Measurements from ENCODE around the gene RERE.

RERE gene

DNA sequence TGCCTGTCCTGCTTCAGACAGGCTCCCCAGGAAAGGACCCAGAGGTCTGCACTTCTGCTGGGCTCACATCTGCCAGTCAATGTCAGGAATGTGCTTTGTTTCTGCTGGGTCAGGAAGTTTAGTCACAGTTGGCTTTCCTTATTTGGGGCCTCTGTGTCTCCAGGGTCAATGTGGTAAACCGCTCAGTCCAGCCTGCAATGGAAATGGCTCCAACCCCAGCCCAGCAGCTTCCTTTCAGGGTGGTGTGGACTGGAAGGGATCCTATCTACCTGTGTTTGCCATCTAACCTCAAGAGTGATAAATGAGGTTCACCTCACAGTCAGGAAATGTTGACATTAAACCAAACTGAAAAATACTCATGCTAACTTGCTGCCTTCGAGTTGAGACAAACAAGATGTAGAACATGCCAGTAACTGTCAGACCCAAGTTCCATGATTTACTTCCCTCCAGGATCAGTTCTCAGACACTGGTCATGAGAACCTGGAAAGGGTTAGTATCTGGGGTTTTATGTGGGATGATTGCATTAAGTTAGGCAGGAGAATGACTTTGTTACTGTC, 40.8 kb upstream of the RERE start:
- H3K4me3 ChIP-seq (ENCODE audit: insufficient read depth, low read depth, low read length), result no peak overlapping the region
- 86 to 95% methylated on average over 2 of the region's 2 CpGs for WGBS, 2 experiments
- peaks cover 41% of the 10 kb centered on the region for H3K36me3 ChIP-seq (ENCODE audit: control insufficient read depth, insufficient read depth, low read length)
- no peaks in the 10 kb centered on the region for H3K27me3 ChIP-seq (ENCODE audit: control insufficient read depth, insufficient read depth, low read length, poor library complexity, severe bottlenecking)
- no peaks in the 10 kb centered on the region for H3K4me1 ChIP-seq (ENCODE audit: control insufficient read depth, insufficient read depth, low read length)
- H3K27ac ChIP-seq (ENCODE audit: insufficient read depth, low read depth, low read length, poor library complexity, severe bottlenecking), result peak overlapping the region; percentile 40
- no peaks in the 10 kb centered on the region for H3K9me3 ChIP-seq (ENCODE audit: control insufficient read depth, low read length)

DNA sequence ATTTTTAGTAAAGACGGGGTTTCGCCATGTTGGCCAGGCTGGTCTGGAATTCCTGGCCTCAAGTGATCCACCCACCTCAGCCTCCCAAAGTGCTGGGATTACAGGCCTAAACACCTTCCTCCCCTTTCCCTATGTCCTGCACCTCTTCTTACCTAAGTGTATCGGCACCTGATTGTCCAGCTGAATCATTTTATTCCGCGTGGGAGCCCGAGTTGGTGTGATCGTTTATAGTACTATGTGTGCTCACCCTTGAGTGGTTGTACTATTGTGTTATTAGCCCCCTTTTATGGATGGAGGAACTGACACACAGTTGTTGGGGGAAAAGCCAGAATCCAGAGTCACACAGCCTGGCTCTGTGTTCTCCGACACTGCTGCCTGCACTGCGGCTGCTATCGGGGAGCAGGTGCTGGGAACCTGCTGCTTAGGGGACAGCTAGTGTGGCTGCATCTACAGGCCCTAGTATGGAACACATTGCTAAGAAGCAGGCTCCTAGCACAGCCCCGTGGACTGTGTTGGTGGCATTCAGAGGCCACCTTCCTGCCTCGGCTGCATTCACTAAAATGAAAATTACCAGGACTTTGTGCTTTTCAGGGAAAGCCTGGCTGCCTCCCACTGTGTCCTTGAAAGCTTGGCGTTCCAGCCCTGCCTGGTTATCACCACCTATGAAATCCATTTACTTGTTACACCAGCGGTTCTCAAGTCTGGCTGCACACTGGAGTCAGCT, 39.4 kb upstream of the RERE start:
- no peak overlapping the region for H3K4me3 ChIP-seq (ENCODE audit: insufficient read depth, low read depth, low read length)
- WGBS, 2 experiments, result 93 to 95% methylated on average over 14 of the region's 14 CpGs
- H3K36me3 ChIP-seq (ENCODE audit: control insufficient read depth, insufficient read depth, low read length), result peaks cover 28% of the 10 kb centered on the region
- H3K9me3 ChIP-seq (ENCODE audit: control insufficient read depth, low read length), result no peaks in the 10 kb centered on the region
- no peaks in the 10 kb centered on the region for H3K4me1 ChIP-seq (ENCODE audit: control insufficient read depth, insufficient read depth, low read length)
- H3K27me3 ChIP-seq (ENCODE audit: control insufficient read depth, insufficient read depth, low read length, poor library complexity, severe bottlenecking), result no peaks in the 10 kb centered on the region
- peak overlapping the region; percentile 17 for H3K27ac ChIP-seq (ENCODE audit: insufficient read depth, low read depth, low read length, poor library complexity, severe bottlenecking)

DNA sequence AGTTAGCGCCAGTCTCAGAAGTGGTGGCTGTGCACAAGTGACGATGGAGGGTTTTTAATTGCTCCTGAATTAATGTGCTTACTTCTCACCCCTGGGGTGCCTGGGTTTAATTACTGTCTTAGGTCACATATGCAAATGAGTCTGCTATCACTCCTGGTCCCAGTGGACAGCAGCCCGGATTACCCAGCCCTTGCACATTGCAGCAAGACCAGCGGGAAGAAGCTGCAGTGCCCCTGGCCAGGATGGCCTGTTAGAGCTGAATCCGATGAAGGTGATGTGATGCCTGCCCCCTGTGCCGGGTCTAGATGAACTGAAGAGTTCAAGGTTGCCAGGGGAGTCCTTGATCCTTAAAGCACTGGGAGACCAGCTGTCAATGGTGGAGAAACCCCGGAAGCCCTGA, 36.8 kb upstream of the RERE start:
- no peaks in the 10 kb centered on the region for H3K27me3 ChIP-seq (ENCODE audit: control insufficient read depth, insufficient read depth, low read length, poor library complexity, severe bottlenecking)
- 92 to 95% methylated on average over 7 of the region's 7 CpGs for WGBS, 2 experiments
- H3K9me3 ChIP-seq (ENCODE audit: control insufficient read depth, low read length), result no peaks in the 10 kb centered on the region
- peaks cover 10% of the 10 kb centered on the region for H3K36me3 ChIP-seq (ENCODE audit: control insufficient read depth, insufficient read depth, low read length)
- H3K4me1 ChIP-seq (ENCODE audit: control insufficient read depth, insufficient read depth, low read length), result no peaks in the 10 kb centered on the region
- H3K4me3 ChIP-seq (ENCODE audit: insufficient read depth, low read depth, low read length), result no peak overlapping the region
- no peak overlapping the region for H3K27ac ChIP-seq (ENCODE audit: insufficient read depth, low read depth, low read length, poor library complexity, severe bottlenecking)

DNA sequence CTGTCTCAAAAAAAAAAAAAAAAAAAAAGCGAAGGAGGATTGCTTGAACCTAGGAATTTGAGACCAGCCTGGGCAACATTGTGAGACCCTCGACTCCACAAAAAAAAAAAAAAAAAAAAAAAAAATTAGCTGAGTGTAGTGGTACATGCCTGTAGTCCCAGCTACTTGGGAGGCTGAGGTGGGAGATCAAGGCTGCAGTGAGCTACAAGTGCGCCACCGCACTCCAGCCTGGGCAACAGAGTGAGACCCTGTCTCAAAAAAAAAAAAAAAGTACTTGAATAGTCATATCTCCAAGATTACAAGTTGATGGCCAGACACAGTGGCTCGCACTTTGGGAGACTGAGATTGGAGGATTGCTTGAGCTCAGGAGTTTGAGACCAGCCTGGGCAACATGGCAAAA, 33.6 kb upstream of the RERE start:
- H3K4me1 ChIP-seq (ENCODE audit: control insufficient read depth, insufficient read depth, low read length), result no peaks in the 10 kb centered on the region
- 91 to 97% methylated on average over 3 to 4 of the region's 5 CpGs for WGBS, 2 experiments
- H3K27ac ChIP-seq (ENCODE audit: insufficient read depth, low read depth, low read length, poor library complexity, severe bottlenecking), result no peak overlapping the region
- no peaks in the 10 kb centered on the region for H3K9me3 ChIP-seq (ENCODE audit: control insufficient read depth, low read length)
- no peak overlapping the region for H3K4me3 ChIP-seq (ENCODE audit: insufficient read depth, low read depth, low read length)
- no peaks in the 10 kb centered on the region for H3K27me3 ChIP-seq (ENCODE audit: control insufficient read depth, insufficient read depth, low read length, poor library complexity, severe bottlenecking)
- no peaks in the 10 kb centered on the region for H3K36me3 ChIP-seq (ENCODE audit: control insufficient read depth, insufficient read depth, low read length)

DNA sequence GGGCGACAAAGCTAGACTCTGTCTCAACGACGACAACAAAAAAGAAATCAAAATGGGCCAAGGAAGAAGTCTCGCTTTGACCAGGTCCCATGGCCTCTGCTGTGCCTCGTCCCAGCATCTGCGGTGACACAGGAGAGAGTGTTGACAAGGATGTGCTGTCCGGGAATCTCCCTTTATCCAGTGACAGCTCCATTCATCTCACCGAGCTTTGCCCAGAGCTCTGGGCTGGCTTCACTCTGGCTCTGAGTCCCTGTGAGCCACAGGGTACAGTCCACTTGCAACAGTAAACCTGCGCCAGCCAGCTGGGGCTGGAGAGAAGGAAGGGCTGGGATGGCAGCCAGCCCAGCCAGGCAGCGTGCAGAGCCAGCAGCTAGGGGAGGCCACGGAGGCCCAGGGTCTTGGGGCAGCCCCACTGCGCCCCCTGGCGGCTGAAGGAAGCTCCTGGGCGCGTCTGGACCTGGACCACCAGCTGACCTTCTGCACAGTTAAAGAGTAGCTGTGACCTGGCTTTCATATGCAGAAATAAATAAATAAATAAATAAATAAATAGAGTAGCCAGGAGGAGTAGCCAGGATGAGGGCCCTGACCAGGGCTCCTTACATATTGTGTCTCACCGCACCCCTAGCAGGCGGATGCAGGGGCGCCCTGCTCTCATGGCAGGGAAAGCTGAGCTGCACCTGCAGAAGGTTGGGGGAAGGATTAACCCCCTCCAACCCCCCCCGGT, 31.4 kb upstream of the RERE start:
- 52 to 54% methylated on average over 19 of the region's 19 CpGs for WGBS, 2 experiments
- no peak overlapping the region for H3K4me3 ChIP-seq (ENCODE audit: insufficient read depth, low read depth, low read length)
- H3K4me1 ChIP-seq (ENCODE audit: control insufficient read depth, insufficient read depth, low read length), result no peaks in the 10 kb centered on the region
- no peaks in the 10 kb centered on the region for H3K27me3 ChIP-seq (ENCODE audit: control insufficient read depth, insufficient read depth, low read length, poor library complexity, severe bottlenecking)
- H3K9me3 ChIP-seq (ENCODE audit: control insufficient read depth, low read length), result no peaks in the 10 kb centered on the region
- H3K27ac ChIP-seq (ENCODE audit: insufficient read depth, low read depth, low read length, poor library complexity, severe bottlenecking), result no peak overlapping the region
- H3K36me3 ChIP-seq (ENCODE audit: control insufficient read depth, insufficient read depth, low read length), result no peaks in the 10 kb centered on the region

DNA sequence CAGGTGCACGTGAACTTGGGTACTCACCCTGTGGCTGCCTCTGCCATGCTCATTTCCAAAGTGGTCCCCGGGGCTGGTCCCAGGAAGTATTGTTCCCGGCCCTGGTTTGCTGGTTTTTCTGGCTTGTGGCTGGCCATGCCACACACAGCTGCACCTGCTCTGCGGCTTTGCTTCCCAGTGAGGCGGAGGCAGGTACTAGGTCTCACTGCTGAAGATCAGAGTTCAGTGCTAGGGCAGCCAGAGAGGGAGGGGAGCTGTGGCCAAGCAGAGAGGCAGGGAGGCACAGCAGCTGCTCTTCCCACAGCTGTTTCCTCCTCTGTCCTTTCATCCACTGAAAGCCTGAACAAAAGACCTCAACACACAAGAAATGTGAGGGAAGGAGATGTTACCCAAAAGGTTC, 30.6 kb upstream of the RERE start:
- no peaks in the 10 kb centered on the region for H3K4me1 ChIP-seq (ENCODE audit: control insufficient read depth, insufficient read depth, low read length)

DNA sequence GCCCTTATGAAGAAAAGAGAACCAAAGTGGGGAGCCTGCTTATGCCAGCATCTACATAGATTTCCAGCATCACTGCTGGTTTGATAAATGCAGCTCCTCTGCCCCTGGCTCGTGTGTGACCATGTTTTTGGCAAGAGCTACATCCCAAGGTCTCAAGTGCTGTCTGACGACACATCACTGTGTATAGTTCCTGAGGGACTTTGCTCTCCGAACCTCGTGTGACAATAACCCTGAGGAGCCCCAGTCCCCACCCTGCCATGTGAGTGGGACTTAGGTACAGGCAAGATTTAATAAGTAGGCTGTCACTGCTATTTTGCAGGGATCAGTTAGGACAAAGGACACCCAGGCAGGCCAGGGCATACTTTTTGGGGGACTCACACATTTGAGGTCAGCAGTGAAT, 28.8 kb upstream of the RERE start:
- Histone ChIP-seq H3K4me1 (ENCODE audit: control insufficient read depth, insufficient read depth, low read length) (no peaks in the 10 kb centered on the region), H3K27me3 (ENCODE audit: control insufficient read depth, insufficient read depth, low read length, poor library complexity, severe bottlenecking) (no peaks in the 10 kb centered on the region), H3K36me3 (ENCODE audit: control insufficient read depth, insufficient read depth, low read length) (no peaks in the 10 kb centered on the region), H3K27ac (ENCODE audit: insufficient read depth, low read depth, low read length, poor library complexity, severe bottlenecking) (no peak overlapping the region), H3K4me3 (ENCODE audit: insufficient read depth, low read depth, low read length) (no peak overlapping the region), H3K9me3 (ENCODE audit: control insufficient read depth, low read length) (no peaks in the 10 kb centered on the region)
- 92 to 93% methylated on average over 4 of the region's 4 CpGs for WGBS, 2 experiments

More for the DNA sequence above, 30.6 kb upstream of the RERE start:
- H3K27me3 ChIP-seq (ENCODE audit: control insufficient read depth, insufficient read depth, low read length, poor library complexity, severe bottlenecking), result no peaks in the 10 kb centered on the region
- H3K36me3 ChIP-seq (ENCODE audit: control insufficient read depth, insufficient read depth, low read length), result no peaks in the 10 kb centered on the region
- H3K27ac ChIP-seq (ENCODE audit: insufficient read depth, low read depth, low read length, poor library complexity, severe bottlenecking), result no peak overlapping the region
- 96% methylated on average over 5 of the region's 5 CpGs for WGBS, 2 experiments
- no peak overlapping the region for H3K4me3 ChIP-seq (ENCODE audit: insufficient read depth, low read depth, low read length)
- no peaks in the 10 kb centered on the region for H3K9me3 ChIP-seq (ENCODE audit: control insufficient read depth, low read length)

DNA sequence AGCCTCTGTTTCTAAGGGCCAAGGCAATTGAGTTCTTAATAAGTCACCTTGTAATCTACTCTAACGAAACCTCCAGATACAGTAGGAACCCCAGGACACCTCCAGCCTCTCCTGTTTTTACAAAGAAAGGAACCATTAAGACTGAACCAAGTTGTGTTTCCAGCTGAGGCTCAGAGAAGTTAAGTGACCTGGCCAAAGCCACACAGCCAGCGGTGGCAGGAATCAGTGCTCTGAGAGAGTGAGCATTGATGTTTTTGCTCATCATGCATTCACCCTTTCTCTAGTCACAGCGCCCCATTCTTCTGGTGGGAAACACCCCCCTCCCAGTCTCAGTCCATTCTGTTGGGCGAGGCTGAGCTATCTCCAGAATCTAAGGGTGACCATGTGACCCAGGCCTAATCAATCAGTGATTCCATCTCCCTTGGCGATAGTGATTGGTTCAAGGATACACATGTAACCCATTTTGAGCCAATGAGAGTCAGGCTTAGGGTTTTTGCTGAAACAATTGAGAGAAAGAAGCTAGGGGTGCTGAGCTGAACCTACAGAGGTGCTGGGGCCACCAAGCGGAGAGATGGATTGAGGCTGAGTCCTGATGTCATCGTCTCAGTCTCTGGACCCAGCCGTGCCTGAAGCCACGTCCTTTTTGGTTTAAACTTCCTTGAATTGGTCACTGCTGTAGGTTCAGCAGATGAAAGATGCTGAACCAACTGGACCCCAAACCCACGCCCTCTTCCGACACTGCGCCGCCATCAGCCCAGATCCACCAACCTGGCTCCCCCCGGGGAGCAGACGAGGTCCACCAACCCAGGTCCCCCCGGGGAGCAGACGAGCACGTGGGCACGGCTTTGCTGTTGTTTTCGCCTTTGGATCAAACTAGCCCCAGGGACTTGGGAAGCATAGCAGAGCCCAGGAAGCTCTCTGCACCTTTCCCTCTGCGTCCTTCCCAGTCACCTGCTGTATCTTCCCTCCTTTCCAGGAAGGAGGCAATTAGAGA, 28.0 kb upstream of the RERE start:
- no peaks in the 10 kb centered on the region for H3K4me1 ChIP-seq (ENCODE audit: control insufficient read depth, insufficient read depth, low read length)
- 90 to 92% methylated on average over 21 of the region's 21 CpGs for WGBS, 2 experiments
- H3K9me3 ChIP-seq (ENCODE audit: control insufficient read depth, low read length), result no peaks in the 10 kb centered on the region
- no peaks in the 10 kb centered on the region for H3K36me3 ChIP-seq (ENCODE audit: control insufficient read depth, insufficient read depth, low read length)
- no peak overlapping the region for H3K27ac ChIP-seq (ENCODE audit: insufficient read depth, low read depth, low read length, poor library complexity, severe bottlenecking)
- H3K27me3 ChIP-seq (ENCODE audit: control insufficient read depth, insufficient read depth, low read length, poor library complexity, severe bottlenecking), result no peaks in the 10 kb centered on the region
- no peak overlapping the region for H3K4me3 ChIP-seq (ENCODE audit: insufficient read depth, low read depth, low read length)

DNA sequence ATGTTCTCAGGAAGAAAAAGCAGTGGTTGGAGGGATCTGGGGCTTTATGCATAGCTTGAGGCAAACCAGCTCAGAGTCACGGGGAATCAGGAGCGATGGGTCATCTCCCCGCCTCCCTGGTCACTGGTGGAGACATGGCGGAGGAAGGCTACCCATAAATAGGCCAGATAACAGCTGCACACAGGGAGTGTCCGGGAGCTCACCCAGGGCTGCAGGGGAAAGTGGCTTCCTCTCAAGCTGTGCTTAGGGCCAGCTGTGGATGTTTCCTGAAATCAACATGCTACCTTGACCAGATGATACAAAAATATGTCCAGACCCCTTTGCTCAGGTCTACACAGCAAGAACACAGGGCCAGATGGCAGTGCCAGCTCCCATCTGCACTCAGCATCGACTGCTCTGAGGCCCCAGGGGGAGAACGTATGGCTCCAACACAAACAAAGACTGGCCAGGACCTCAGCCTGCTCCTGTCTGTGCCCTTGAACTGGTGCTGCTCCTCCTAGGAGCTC, 27.1 kb upstream of the RERE start:
- no peaks in the 10 kb centered on the region for H3K9me3 ChIP-seq (ENCODE audit: control insufficient read depth, low read length)
- H3K27ac ChIP-seq (ENCODE audit: insufficient read depth, low read depth, low read length, poor library complexity, severe bottlenecking), result no peak overlapping the region
- no peaks in the 10 kb centered on the region for H3K4me1 ChIP-seq (ENCODE audit: control insufficient read depth, insufficient read depth, low read length)

More for the DNA sequence above, 27.1 kb upstream of the RERE start:
- no peaks in the 10 kb centered on the region for H3K27me3 ChIP-seq (ENCODE audit: control insufficient read depth, insufficient read depth, low read length, poor library complexity, severe bottlenecking)
- no peaks in the 10 kb centered on the region for H3K36me3 ChIP-seq (ENCODE audit: control insufficient read depth, insufficient read depth, low read length)
- H3K4me3 ChIP-seq (ENCODE audit: insufficient read depth, low read depth, low read length), result no peak overlapping the region
- 88 to 91% methylated on average over 7 of the region's 7 CpGs for WGBS, 2 experiments
